ENCODE results near the gene ST14. TPM values are rescaled to one million over a fixed set of nuclear protein-coding genes. Genes with fewer than 3 reads are reported as not detected.
"Not testable (repeated sequence)": the region's sequence is repeated elsewhere in the genome, so short reads cannot be mapped to it uniquely, and the experiment has no call there.

Gene ST14
- polyA plus RNA-seq, 3 donors: 3.1 to 38.4 (median 5.2) TPM

DNA sequence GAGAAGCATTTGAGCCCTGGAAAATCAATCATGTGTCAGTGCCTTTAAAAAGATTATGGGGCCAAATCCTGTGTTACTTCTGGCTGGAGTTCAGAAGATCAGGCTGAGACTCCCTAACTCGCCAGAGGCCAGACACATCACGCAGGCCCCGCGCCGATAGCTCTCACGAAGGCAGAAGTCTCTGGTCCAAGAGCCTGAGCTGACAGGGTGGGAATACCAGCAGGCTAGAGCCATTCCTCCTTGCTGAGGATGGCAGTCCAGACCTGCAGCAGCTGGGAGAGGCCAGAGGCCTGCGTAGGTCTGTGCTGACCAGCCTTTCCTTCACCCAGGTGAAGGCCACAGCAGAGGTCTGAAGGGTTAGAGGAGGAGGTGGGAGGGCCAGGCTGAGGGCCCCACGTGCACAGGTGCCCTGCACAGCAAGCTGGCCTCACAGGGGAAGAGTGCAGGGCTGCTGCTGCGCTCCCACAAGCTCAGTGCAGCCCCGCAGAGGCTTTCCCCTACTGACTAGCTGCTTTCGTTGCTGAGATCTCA lies 52.9 kb downstream of the ST14 start:
- WGBS, 3 donors: 67 to 74% (median 69%) methylated on average over 11 of the region's 11 CpGs
- no peak overlapping the region for H3K27ac ChIP-seq (ENCODE audit: low read depth, low read length)

- no peak overlapping the region for H3K27ac ChIP-seq (ENCODE audit: low read depth, low read length)
- 35 to 38% (median 37%) methylated on average over 28 of the region's 28 CpGs for WGBS, 3 donors
These were observed 53.8 kb downstream of the ST14 start for GRCh38 chr11:130213143-130213978.

- H3K27ac ChIP-seq (ENCODE audit: low read depth, low read length): no peak overlapping the region
- WGBS, 3 donors: 90 to 94% (median 92%) methylated on average over 9 of the region's 9 CpGs
These were observed 54.3 kb downstream of the ST14 start for GRCh38 chr11:130213979-130214281.

DNA sequence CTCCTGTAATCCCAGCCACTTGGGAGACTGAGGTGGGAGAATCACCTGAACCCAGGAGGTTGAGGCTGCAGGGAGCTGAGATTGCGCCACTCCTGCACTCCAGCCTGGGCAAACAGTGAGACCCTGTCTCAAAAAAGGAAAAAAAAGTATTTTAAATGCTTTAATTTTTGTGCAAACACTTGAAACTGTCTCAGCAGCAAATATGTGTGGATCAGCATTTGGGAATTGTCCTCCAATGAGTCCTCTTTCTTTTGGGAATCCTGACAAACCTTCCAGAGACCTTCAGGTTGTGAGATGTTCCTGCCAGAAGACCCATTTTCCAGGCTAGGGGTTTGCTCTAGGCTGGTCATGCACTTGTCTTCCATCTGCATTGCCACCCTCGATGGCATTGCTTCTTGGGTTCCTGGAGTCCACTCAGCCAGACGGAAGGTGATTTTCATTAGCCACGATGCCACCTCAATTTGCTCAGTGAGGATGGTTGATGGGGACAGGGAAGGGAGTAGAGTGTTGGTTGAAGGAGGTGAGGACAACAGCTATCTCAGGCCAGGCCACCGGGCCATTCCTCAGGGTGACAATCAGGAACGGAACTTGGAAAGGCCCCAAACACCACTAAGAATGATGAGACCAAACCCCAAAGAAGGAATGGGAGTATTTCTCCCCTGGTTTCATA lies 55.4 kb downstream of the ST14 start:
- 86 to 87% (median 87%) methylated on average over 6 of the region's 6 CpGs for WGBS, 3 donors
- no peak overlapping the region for H3K27ac ChIP-seq (ENCODE audit: low read depth, low read length)

- WGBS, 3 donors: 64 to 71% (median 65%) methylated on average over 13 of the region's 13 CpGs
These were observed 56.1 kb downstream of the ST14 start for GRCh38 chr11:130215531-130216220.

GRCh38 chr11:130216221-130216550 lies 56.6 kb downstream of the ST14 start:
- H3K27ac ChIP-seq (ENCODE audit: low read depth, low read length): no peak overlapping the region
- 61 to 76% (median 62%) methylated on average over 4 of the region's 4 CpGs for WGBS, 3 donors

More at GRCh38 chr11:130215531-130216220, 56.1 kb downstream of the ST14 start:
- no peak overlapping the region for H3K27ac ChIP-seq (ENCODE audit: low read depth, low read length)

DNA sequence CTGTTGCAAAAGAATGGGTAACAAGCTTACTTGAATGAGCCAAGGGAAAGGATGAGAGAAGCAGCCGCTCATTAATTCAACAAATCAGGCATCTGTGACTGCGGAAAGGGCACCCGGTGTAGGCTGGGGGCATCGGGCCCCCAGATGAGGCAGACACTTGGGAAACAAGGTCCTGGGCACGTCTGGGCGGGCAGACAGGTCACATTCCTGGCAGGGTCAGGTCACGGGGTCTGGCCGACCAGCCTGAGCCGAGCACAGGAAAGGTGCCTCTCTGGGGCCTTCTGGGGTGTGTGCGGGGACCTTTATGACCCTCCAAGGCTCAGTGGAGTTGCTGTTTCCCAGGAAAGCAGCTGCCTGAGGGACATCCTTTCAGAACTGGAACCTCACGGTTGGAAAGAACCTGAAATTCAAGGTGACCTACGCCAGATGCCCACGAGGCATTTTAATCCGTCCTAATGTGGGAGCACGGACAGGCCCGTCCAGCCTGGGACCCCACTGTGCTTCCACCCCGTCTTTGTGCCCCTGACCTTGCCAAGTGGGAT lies 57.1 kb downstream of the ST14 start:
- WGBS, 3 donors: 63 to 76% (median 68%) methylated on average over 17 of the region's 17 CpGs
- no peak overlapping the region for H3K27ac ChIP-seq (ENCODE audit: low read depth, low read length)

DNA sequence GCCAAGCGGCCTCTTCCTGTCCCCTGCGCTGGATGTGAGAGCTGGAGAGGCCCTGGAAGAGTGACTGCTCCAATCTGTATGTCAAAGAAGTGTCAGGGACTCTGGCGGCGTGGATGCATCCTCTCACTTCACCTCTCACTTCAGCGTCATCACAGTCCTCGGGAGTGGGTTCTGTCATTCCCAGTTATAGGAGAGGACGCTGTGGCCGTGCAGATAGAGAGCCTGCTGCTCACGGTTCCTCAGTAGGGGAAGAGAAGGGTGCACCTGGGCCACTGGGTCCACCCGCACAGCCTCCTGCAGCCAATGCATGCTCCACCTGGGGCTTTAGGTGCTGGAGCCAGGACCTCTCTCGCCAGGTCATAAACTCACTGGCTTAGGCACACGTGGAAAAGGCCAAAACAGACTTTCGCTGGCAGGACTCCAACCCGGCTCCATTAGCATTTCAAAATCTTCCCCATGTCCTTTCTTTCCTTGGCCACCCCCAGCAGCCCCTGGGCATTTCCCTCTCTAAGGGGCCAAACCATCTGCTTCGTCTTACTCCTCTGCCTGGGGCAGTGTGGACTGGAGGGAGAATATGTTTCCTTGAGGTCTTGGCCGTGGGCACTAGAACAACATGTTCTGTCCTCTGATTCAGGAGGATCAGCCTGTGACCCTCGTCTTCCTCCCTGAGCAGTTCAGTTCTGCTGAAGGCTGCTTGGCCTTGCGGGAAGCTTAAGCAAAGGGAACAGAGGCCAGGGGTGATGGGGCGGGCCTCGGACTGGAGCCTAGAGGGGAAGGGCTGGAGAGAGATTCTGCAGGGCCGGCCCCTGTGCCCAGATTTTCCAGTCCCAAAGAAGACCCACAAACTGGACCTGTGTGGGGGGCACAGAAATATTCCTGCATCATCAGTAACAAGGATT lies 57.8 kb downstream of the ST14 start:
- WGBS, 3 donors: 73 to 79% (median 78%) methylated on average over 21 of the region's 21 CpGs

DNA sequence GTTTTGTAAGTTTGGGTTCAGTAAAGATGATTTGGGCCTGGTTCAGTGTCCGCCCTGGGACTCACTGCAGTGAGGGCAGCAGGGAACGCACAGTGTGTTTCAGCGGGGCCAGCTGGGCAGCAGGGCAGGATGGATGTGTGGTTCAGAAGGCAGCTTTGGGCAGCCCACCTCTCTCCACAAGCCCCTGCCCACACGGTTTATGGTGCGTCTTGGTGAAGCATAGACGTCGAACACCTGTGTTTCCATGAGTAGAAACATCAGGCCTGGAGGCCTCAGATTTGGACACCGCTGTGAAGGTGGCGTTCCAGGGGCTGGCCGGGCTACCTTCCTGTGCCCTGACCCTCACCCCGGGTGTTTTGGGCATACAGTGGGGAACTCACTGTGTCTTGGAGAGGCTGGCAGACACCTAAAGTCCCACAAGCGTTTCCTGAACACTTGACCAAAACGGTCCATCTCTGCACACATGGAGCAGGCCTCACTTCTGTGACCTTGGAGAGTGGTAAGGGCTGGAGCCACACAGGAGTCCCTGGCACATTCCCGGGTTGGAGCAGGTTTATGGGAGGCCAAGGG lies 59.0 kb downstream of the ST14 start:
- H3K27ac ChIP-seq (ENCODE audit: low read depth, low read length): no peak overlapping the region
- 87 to 92% (median 88%) methylated on average over 14 of the region's 14 CpGs for WGBS, 3 donors

More for the DNA sequence above, 57.8 kb downstream of the ST14 start:
- H3K27ac ChIP-seq (ENCODE audit: low read depth, low read length): no peak overlapping the region

DNA sequence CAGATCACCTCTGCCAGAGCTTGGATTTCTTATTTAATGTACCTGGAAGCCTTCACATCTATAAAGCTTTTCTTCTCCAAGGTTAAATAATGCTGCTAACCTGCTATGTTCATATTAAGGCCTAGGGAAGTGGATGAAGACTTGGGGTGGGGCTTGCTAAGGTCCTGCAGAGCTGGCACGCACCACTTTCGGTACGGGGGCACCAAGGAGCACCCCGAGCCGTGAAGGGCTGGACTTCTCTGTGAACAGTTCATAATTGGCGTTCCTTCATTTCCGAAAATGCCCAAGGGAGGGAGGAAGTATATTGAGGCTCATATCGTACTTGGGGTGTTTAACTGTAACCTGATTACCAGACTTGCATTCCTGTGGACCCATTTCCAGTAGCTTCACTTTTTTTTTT lies 59.6 kb downstream of the ST14 start:
- 90 to 98% (median 93%) methylated on average over 8 of the region's 8 CpGs for WGBS, 3 donors

DNA sequence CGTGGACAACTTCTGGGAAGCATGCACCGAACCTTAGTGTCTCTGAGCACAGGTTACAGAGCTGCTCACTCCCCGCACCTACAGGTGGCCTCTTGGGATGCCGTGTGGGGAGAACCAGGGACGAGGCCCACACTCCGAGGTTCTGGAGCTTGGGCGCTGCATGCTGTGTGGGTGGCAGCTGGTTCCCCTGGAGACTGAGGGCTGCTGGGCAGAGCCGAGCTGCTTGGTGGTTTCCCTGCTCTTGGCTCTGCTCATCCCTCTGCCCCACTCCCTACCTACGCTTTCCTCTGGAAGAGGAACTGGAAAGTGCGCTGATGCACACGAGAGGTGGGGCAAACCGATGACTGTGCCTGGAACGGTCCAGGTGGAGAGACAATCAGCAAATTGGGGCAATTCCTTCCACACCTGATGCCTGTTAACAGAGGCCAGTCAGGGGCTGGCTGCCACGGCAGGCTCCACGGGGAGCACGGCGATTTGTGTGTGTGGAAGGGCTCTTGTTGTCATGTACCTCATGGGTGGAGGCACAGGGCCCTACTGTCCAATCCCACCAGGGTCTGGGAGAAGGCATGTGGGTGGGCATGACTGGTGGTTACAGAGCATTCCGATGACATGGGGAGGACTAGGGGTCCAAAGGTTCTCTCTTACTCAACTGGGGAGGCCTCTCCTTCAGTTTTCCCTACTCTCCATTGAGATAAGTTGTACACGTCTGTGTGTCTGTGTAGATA lies 60.9 kb downstream of the ST14 start:
- no peak overlapping the region for H3K27ac ChIP-seq (ENCODE audit: low read depth, low read length)
- 86 to 88% (median 88%) methylated on average over 19 of the region's 19 CpGs for whole genome bisulfite sequencing, 3 donors

More for the DNA sequence above, 59.6 kb downstream of the ST14 start:
- no peak overlapping the region for H3K27ac ChIP-seq (ENCODE audit: low read depth, low read length)

DNA sequence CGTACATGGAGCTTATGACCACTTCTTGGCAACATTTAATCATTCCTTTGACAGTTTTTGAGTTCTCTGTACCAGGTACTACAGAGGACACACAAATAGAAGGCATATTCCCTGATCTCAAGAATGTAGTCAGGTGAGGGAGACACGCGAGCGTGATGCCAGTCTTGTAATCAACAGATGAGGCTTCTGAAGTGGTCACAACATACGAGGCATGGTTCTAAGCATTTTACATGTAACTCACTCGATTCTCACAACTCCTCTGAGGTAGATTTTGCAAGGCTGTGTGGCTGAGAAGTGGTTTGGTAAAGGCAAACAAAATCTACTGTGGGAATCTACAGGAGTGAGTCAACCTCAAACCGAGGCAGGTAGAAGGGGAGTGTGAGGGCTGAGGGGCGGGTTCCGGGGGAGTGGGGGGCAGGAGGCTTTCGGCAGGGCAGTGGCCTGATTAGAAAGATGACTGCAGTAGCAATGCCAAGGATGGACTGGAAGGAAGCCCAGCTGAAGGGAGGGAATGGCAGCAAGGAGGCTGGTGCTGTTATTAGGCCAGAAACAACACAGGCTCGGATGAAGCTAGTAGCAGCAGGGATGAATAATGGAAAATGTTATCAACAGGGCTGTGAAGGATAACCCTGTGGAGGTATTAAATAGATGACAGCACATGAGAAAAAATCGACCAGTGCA lies 63.8 kb downstream of the ST14 start:
- WGBS, 3 donors: 51 to 78% (median 76%) methylated on average over 12 of the region's 12 CpGs
- H3K27ac ChIP-seq (ENCODE audit: low read depth, low read length): no peak overlapping the region

- 96 to 97% (median 97%) methylated on average over 4 of the region's 4 CpGs for WGBS, 3 donors
- H3K27ac ChIP-seq (ENCODE audit: low read depth, low read length): no peak overlapping the region
These were observed 67.8 kb downstream of the ST14 start for GRCh38 chr11:130227373-130227772.

GRCh38 chr11:130233486-130233885 lies 73.9 kb downstream of the ST14 start:
- H3K27ac ChIP-seq (ENCODE audit: low read depth, low read length): not testable (repeated sequence)

DNA sequence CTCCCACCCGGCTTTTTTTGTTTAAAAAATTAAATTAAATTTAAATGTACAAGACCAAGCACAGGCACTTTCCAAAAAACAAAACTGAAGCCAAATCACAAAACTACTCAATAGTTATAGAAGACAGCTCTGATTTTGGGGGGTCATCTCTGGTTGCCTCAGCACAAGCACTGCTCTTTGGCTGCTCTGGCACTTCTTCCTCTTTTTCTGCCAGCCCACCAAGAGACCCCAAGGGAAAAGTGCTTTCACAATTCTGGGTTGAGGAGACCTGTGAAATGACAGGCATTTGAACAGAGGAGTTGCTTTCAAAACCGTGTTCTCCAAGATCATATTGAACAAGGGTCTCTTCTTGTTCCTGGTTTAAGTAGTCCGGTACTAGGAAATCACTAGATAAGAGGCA lies 74.3 kb downstream of the ST14 start:
- not testable (repeated sequence) for H3K27ac ChIP-seq (ENCODE audit: low read depth, low read length)
- WGBS, 3 donors: 65 to 99% (median 76%) methylated on average over 3 of the region's 3 CpGs

GRCh38 chr11:130234315-130234714 lies 74.7 kb downstream of the ST14 start:
- H3K27ac ChIP-seq (ENCODE audit: low read depth, low read length): no peak overlapping the region

All from adipose tissue (tissue), 3 donors.